NCI-H1694 treated with DMSO at 0.1 percent for 48 hours (cell line): Measurements from ENCODE around the gene CTDSPL.

ENCODE experiments used
- DNase-seq: peaks from one replicate; lab custom pipeline; 2025; lab: John Stamatoyannopoulos, UW

Gene CTDSPL

GRCh38 chr3:37943631-37944314 lies 82.1 kb downstream of the CTDSPL start:
- DNase-seq = no peak

GRCh38 chr3:37944391-37944842 lies 82.7 kb downstream of the CTDSPL start:
- no peak for DNase-seq

DNA sequence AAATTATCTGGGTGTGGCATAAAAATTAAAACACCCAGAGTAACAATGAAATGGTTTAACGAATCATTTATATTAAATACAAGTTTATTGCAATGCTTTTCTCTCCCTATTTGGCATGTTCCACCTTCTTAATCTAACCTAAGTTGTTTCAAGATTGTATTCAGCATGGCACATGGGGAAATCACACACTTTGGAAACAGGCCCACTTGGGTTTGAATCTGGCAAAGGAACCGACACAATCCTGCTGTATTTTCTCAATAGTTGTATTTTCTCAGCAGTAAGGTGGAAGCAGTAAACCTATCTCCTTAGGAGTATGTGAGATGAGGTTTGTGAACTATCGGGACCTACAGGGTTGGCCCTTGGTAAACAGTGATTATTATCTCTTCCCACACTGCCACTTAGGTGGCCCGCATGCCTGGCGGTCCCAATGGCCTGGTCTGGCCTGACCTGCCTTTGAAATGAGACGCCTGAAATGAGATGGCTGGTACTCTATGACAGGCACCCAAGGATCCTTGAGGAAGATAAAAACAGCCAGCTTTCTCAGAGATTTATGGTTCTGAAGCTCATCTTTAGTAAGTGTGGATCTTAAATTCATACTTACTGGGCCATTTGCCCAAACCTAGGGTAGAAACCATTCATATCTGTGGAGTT lies 83.6 kb downstream of the CTDSPL start:
- no peak for DNase-seq

DNA sequence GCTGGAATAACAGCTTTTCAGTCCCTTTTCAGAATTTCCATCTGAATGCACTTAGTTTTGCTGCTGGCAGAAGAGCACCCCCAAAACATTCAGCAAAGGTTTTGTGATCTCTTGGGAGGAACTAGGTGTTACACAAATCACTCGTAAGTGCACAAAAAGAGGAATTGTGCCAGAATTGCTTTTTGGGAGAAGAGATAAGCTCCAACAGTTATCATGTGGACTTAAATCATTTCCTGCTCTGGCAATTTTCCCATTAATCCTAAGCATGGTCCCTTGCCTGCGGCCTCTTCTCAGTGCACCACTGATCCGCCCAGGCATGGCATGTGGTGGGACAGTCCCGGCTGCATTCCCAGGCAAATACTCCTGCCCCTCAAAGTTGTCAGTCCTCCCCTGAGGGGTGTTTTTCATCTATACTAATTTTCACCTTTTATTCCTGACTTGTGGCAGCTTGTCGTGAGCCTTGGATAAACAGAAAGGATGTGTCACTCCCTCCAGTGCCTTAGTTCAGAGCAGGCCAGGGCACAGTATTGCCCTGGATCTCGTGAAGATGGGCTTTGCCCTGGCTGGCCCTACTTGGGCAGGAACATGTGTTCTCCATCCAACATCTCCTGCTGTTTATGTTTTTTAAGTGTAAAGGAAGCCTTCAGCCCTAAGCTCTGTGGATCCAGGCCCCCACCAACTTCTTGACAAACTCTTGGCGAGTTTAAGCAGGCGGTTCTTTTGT lies 84.3 kb downstream of the CTDSPL start:
- DNase-seq = no peak

GRCh38 chr3:37946531-37946889 lies 84.8 kb downstream of the CTDSPL start:
- DNase-seq = no peak

DNA sequence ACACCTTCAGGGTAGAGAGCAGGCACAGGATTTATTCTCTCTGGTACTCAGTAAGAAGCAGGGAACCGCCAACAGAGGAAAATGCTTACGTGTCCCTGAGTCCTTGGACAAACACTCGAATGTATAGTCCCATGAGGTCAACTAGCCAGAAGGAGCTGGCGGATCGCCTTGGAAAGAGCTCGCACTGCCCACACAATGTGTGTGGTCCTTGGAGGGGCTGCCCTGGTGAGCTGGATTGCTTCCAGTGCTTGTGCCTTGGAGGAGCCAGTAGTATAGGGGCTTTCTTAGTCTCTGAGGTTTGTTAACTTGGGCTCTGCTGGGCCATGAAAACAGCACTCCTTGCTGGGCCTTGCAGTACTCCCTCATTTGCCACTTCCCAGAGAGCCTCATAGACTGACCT lies 88.2 kb downstream of the CTDSPL start:
- no peak for DNase-seq

DNA sequence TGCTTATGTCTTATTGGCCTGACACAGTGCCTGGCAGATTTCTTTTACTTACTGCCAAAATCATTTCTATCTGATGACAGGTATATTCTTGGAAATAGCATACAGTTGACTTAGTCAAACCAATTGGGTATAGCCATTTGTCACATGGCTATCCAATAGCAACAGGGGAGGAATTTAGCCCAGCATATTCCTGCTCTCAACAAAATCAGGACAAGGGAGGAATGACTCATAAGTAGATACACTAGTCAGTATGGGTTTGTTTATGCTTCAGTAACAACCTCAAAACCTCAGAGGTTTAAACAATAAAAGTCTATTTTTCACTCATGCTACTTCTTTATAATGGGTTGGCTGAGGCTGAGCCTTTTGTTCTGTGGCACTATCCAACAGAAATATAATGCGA lies 90.9 kb downstream of the CTDSPL start:
- DNase-seq = no peak

- no peak for DNase-seq
These were observed 91.5 kb downstream of the CTDSPL start for GRCh38 chr3:37953226-37953625.

- DNase-seq = no peak
These were observed 92.2 kb downstream of the CTDSPL start for GRCh38 chr3:37953707-37954394.

DNA sequence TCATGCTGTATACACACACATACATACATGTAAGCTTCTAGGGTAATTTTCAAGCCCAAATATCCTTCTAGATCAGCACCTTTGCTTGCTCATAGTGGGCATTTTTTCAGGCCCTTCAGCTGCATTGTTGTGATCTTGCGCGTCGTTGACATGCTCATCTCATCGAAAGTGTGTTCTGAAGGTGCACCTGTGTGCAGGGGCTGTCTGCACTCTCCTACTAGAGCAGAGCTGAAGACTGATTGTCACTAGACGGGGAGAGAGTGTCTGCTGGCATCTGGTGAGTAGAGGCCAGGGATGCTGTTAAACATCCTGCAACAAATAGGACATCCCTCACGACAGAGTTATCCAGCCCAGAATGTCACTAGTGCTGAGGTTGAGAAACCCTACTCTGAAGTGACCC lies 93.2 kb downstream of the CTDSPL start:
- DNase-seq = no peak

DNA sequence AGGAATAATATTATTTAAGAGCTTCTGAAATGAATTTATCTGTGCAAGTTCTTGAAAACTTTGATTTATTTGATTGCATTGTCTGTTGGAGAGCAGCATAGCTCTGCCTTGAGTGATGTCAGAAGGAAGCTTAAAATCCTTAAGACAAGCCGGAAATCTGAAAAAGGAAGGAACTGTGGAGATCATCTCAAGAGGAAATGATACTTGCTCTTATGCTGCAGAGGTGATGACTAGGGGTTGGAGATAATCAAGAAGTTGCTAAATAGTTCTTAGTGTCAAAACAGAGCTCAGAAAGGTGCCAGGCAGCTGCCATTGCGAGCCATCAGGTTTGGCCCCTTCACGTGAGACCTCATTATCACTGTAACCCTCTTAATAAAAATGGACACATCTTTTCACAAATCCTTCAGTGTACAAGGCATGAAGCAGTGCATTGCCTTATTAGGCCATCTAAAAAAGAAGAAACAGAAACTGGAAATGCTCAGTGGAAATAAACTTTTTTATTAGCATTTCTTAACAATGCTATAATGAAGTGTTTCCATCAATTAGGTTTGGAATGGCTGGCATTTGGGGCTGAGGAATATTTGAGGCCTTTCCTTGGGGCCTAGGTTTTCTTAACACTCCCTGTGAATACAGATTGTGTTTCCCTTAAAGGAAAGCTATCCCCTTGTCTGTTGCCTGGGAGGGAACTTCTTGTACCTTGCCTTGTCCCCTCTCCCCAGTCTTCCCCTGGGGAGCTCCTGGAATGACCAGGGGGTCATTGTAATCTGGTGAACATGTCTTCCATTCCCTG lies 94.4 kb downstream of the CTDSPL start:
- DNase-seq = no peak

GRCh38 chr3:37956723-37957538 lies 95.3 kb downstream of the CTDSPL start:
- no peak for DNase-seq

- DNase-seq = no peak
These were observed 95.9 kb downstream of the CTDSPL start for GRCh38 chr3:37957539-37957936.

- DNase-seq = no peak
These were observed 100.1 kb downstream of the CTDSPL start for GRCh38 chr3:37961622-37962431.

GRCh38 chr3:37963016-37963415 lies 101.3 kb downstream of the CTDSPL start:
- DNase-seq = no peak

DNA sequence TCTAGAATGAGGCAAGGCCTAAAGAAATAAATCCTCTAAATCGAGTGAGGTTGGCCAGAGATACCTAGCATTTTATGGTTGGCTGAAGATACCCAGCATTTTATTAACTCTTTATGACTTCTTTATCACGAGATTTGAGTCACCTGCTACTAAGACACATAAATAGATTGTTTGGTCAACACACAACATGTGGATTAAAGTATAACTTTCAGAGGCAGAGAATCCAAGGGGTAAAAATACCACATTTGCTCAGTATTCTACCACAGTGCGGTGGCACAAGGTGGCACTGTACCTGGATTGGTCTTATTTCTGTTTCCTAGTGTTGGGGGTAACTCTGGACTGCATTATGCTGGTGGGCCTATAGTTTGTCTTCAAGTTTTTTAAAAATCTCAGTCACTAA lies 102.0 kb downstream of the CTDSPL start:
- DNase-seq = no peak

DNA sequence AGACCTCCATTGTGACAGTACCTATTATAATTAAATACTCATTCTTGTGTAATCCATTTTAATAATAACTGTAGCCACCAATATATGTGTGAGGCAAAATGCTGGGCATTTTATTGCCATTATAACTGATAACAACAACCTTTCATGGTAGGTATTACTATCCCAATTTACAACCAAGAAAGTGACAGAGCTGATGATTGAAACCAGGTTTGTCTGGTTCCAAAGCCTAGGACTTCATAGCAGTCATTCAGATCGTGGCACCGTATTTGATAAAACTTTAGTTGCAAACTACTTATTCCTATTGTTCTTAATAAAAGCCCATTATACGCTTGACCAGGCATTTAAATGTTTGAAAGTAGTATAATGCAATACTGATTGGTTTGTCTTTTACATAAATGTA lies 102.5 kb downstream of the CTDSPL start:
- DNase-seq = no peak

- DNase-seq = no peak
These were observed 103.0 kb downstream of the CTDSPL start for GRCh38 chr3:37964716-37965115.

GRCh38 chr3:37967260-37967881 lies 105.7 kb downstream of the CTDSPL start:
- DNase-seq = no peak

- no peak for DNase-seq
These were observed 106.5 kb downstream of the CTDSPL start for GRCh38 chr3:37968199-37968598.
